ENCODE data around the gene SRR. TPM values are rescaled to one million over a fixed set of nuclear protein-coding genes. Genes with fewer than 3 reads are reported as not detected.

Gene SRR
- total RNA-seq, 4 donors from 2014 or later, result 0.40 to 23.1 (median 12.1) TPM; not detected in 1

- Histone ChIP-seq H3K4me3 (no peak overlapping the region), H3K36me3 (peaks cover 0 to 43% (median 18%) of the 10 kb centered on the region in 4 donors), H3K4me1 (no peaks in the 10 kb centered on the region), H3K27me3 (no peaks in the 10 kb centered on the region), H3K27ac (no peak overlapping the region), H3K9me3 (no peaks in the 10 kb centered on the region)
- intact Hi-C loops (cut with DNase I; ENCODE audit: low total_unique reads) (no loop called here), in situ Hi-C loops (cut with MboI; ENCODE audit: low pct_ligation_motif_present in 1 of 4, low pct_unique_long_range_greater_than_20kb in 1 of 4, low sequenced_read_pairs in 3 of 4) (loop anchor here in 1 of 4 donors (25.0 kb wide), 1 partner anchor 403 kb away; no protein-coding TSS in a partner anchor)
- TF ChIP-seq POLR2AphosphoS5 (IDR thresholded peaks at IDR 0.05), result no peak
- TF ChIP-seq EP300 (IDR thresholded peaks at IDR 0.05; ENCODE audit: low read depth), result no peak
- TF ChIP-seq POLR2A (IDR thresholded peaks at IDR 0.05), result no peak
- TF ChIP-seq CTCF (IDR thresholded peaks at IDR 0.05), result no peak
- DNase-seq, result no peak
- 86% methylated on average over 4 to 5 of the region's 5 CpGs for WGBS, 2 donors (ENCODE audit: low coverage in 1 of 2)
Measured at GRCh38 chr17:2289878-2290478, 13.8 kb upstream of the SRR start.

GRCh38 chr17:2292100-2292499 is 11.7 kb upstream of the SRR start:
- Histone ChIP-seq H3K4me3 (no peak overlapping the region), H3K27me3 (no peaks in the 10 kb centered on the region), H3K9me3 (no peaks in the 10 kb centered on the region), H3K36me3 (peaks cover 0 to 50% (median 16%) of the 10 kb centered on the region in 4 donors), H3K27ac (no peak overlapping the region), H3K4me1 (no peaks in the 10 kb centered on the region)
- WGBS, 2 donors (ENCODE audit: low coverage in 1 of 2), result 66 to 91% methylated on average over 2 of the region's 2 CpGs
- intact Hi-C loops (cut with DNase I; ENCODE audit: low total_unique reads) (no loop called here), in situ Hi-C loops (cut with MboI; ENCODE audit: low pct_ligation_motif_present in 1 of 4, low pct_unique_long_range_greater_than_20kb in 1 of 4, low sequenced_read_pairs in 3 of 4) (loop anchor here in 1 of 4 donors (25.0 kb wide), 1 partner anchor 405 kb away; no protein-coding TSS in a partner anchor)
- TF ChIP-seq POLR2AphosphoS5 (IDR thresholded peaks at IDR 0.05) (no peak), POLR2A (IDR thresholded peaks at IDR 0.05) (no peak), CTCF (IDR thresholded peaks at IDR 0.05) (no peak), EP300 (IDR thresholded peaks at IDR 0.05; ENCODE audit: low read depth) (no peak)
- DNase-seq, result no peak

GRCh38 chr17:2295575-2295974 is 8.2 kb upstream of the SRR start:
- intact Hi-C loops (cut with DNase I; ENCODE audit: low total_unique reads), result no loop called here
- WGBS, 2 donors (ENCODE audit: low coverage in 1 of 2), result 70 to 100% methylated on average over 1 of the region's 1 CpG
- Histone ChIP-seq H3K4me1 (no peaks in the 10 kb centered on the region), H3K36me3 (peaks cover 0 to 48% (median 14%) of the 10 kb centered on the region in 4 donors), H3K4me3 (no peak overlapping the region), H3K27me3 (no peaks in the 10 kb centered on the region), H3K27ac (no peak overlapping the region), H3K9me3 (no peaks in the 10 kb centered on the region)
- DNase-seq, result no peak
- no peak for TF ChIP-seq POLR2A (IDR thresholded peaks at IDR 0.05)
- TF ChIP-seq POLR2AphosphoS5 (IDR thresholded peaks at IDR 0.05), result no peak
- no peak for TF ChIP-seq EP300 (IDR thresholded peaks at IDR 0.05; ENCODE audit: low read depth)
- no peak for TF ChIP-seq CTCF (IDR thresholded peaks at IDR 0.05)
- in situ Hi-C loops (cut with MboI; ENCODE audit: low pct_ligation_motif_present in 1 of 4, low pct_unique_long_range_greater_than_20kb in 1 of 4, low sequenced_read_pairs in 3 of 4), result loop anchor here in 1 of 4 donors (25.0 kb wide), 1 partner anchor 408 kb away; no protein-coding TSS in a partner anchor

- DNase-seq, result no peak
- no peaks in the 10 kb centered on the region for H3K27me3 ChIP-seq
- no peak overlapping the region for H3K27ac ChIP-seq
- in situ Hi-C loops (cut with MboI; ENCODE audit: low pct_ligation_motif_present in 1 of 4, low pct_unique_long_range_greater_than_20kb in 1 of 4, low sequenced_read_pairs in 3 of 4) (loop anchor here in 1 of 4 donors (25.0 kb wide), 1 partner anchor 410 kb away; no protein-coding TSS in a partner anchor), intact Hi-C loops (cut with DNase I; ENCODE audit: low total_unique reads) (no loop called here)
- H3K9me3 ChIP-seq, result no peaks in the 10 kb centered on the region
- H3K36me3 ChIP-seq, result peaks cover 0 to 42% (median 10%) of the 10 kb centered on the region in 4 donors
- H3K4me3 ChIP-seq, result no peak overlapping the region
- 91 to 94% methylated on average over 4 to 5 of the region's 5 CpGs for WGBS, 2 donors (ENCODE audit: low coverage in 1 of 2)
- peaks cover 3 to 11% (median 5%) of the 10 kb centered on the region in 4 donors for H3K4me1 ChIP-seq
- TF ChIP-seq EP300 (IDR thresholded peaks at IDR 0.05; ENCODE audit: low read depth) (no peak), POLR2A (IDR thresholded peaks at IDR 0.05) (no peak), POLR2AphosphoS5 (IDR thresholded peaks at IDR 0.05) (no peak), CTCF (IDR thresholded peaks at IDR 0.05) (no peak)
Measured at GRCh38 chr17:2297023-2297422, 6.7 kb upstream of the SRR start.
